KMS-11 (cell line): Measurements from ENCODE around the gene FERMT1.

ENCODE experiments used
- H2AFZ ChIP-seq: fragments of 200-600 bp; sonication (generic); 2 replicates; pipeline ENCODE4 v1.6.1; 2016; ENCODE audit warnings: antibody characterized with exemption, mixed run types, low read depth
- H3K27ac ChIP-seq: fragments of 200-600 bp; sonication (generic); 2 replicates; pipeline ENCODE4 v1.6.1; 2016; ENCODE audit warnings: mild to moderate bottlenecking, mixed run types
- H3K27me3 ChIP-seq: fragments of 200-600 bp; sonication (generic); 2 replicates; pipeline ENCODE4 v1.6.1; 2017; ENCODE audit warnings: mild to moderate bottlenecking, low read depth, mixed run types, moderate library complexity; ENCODE audit not compliant: insufficient read depth
- H3K36me3 ChIP-seq: fragments of 200-600 bp; sonication (generic); 2 replicates; pipeline ENCODE4 v1.6.1; 2017; ENCODE audit warnings: mild to moderate bottlenecking, mixed run types; ENCODE audit not compliant: insufficient read depth
- H3K4me1 ChIP-seq: fragments of 200-600 bp; sonication (generic); 2 replicates; pipeline ENCODE4 v1.6.1; 2016; ENCODE audit warnings: mild to moderate bottlenecking, low read depth, mixed run types; ENCODE audit not compliant: poor library complexity, severe bottlenecking
- H3K4me2 ChIP-seq: fragments of 200-600 bp; sonication (generic); 2 replicates; pipeline ENCODE4 v1.7.0; 2016; ENCODE audit warnings: mild to moderate bottlenecking, mixed run types
- H3K4me3 ChIP-seq: fragments of 200-600 bp; sonication (generic); IDR thresholded peaks from 2 replicates; pipeline ENCODE4 v1.6.1; 2017; ENCODE audit warnings: low read depth, low read length, mixed read lengths; ENCODE audit not compliant: insufficient read depth
- H3K79me2 ChIP-seq: fragments of 200-600 bp; sonication (generic); 2 replicates; pipeline ENCODE4 v1.6.1; 2016; ENCODE audit warnings: low read depth, mixed run types; ENCODE audit not compliant: insufficient read depth
- H3K9ac ChIP-seq: fragments of 200-600 bp; sonication (generic); 2 replicates; pipeline ENCODE4 v1.6.1; 2016; ENCODE audit warnings: mild to moderate bottlenecking, mixed run types
- H4K20me1 ChIP-seq: fragments of 200-600 bp; sonication (generic); 2 replicates; pipeline ENCODE4 v1.6.1; 2016; ENCODE audit warnings: mild to moderate bottlenecking, mixed run types; ENCODE audit not compliant: insufficient read depth
- CTCF ChIP-seq: fragments of 200-600 bp; sonication (generic); conservative IDR thresholded peaks from 2 replicates; pipeline ENCODE4 v1.6.1; 2017; ENCODE audit warnings: low read depth, mild to moderate bottlenecking, antibody characterized with exemption, low read length, moderate library complexity, mixed read lengths

The FERMT1 gene

GRCh38 chr20:6164421-6165341, 41.9 kb upstream of the FERMT1 start:
- Histone ChIP-seq H3K36me3 (no peaks in the 10 kb centered on the region), H3K79me2 (no peaks in the 10 kb centered on the region), H3K4me1 (peaks cover 30% of the 10 kb centered on the region), H4K20me1 (no peaks in the 10 kb centered on the region), H3K9ac (no peak overlapping the region), H2AFZ (no peak overlapping the region), H3K4me3 (no peak overlapping the region), H3K27ac (peak overlapping the region; percentile 42; the same call in 1 of the 2 replicates), H3K27me3 (no peaks in the 10 kb centered on the region), H3K4me2 (0 out of 2 replicates have a peak overlapping the region, but pooled peaks have one; percentile 10)
- no peak for TF ChIP-seq CTCF

- H3K4me3 ChIP-seq: no peak overlapping the region
- H3K9ac ChIP-seq: no peak overlapping the region
- no peak for TF ChIP-seq CTCF
- peaks cover 33% of the 10 kb centered on the region for H3K4me1 ChIP-seq
- peak overlapping the region; percentile 7; the same call in 1 of the 2 replicates for H3K27ac ChIP-seq
- H3K27me3 ChIP-seq: no peaks in the 10 kb centered on the region
- H3K4me2 ChIP-seq: peak overlapping the region; percentile 23; the same call in 1 of the 2 replicates
- H3K36me3 ChIP-seq: no peaks in the 10 kb centered on the region
- no peaks in the 10 kb centered on the region for H4K20me1 ChIP-seq
- H2AFZ ChIP-seq: no peak overlapping the region
- no peaks in the 10 kb centered on the region for H3K79me2 ChIP-seq
These were observed 37.9 kb upstream of the FERMT1 start for GRCh38 chr20:6160736-6161135.

GRCh38 chr20:6157345-6157744, 34.5 kb upstream of the FERMT1 start:
- peaks cover 20% of the 10 kb centered on the region for H3K4me1 ChIP-seq
- H3K36me3 ChIP-seq: no peaks in the 10 kb centered on the region

GRCh38 chr20:6152777-6153176, 29.9 kb upstream of the FERMT1 start:
- Histone ChIP-seq H3K9ac (no peak overlapping the region), H4K20me1 (no peaks in the 10 kb centered on the region), H3K4me3 (no peak overlapping the region), H3K27me3 (no peaks in the 10 kb centered on the region), H3K4me1 (no peaks in the 10 kb centered on the region), H3K27ac (no peak overlapping the region), H3K79me2 (no peaks in the 10 kb centered on the region), H2AFZ (no peak overlapping the region), H3K4me2 (no peak overlapping the region), H3K36me3 (no peaks in the 10 kb centered on the region)
- no peak for TF ChIP-seq CTCF

More at GRCh38 chr20:6157345-6157744, 34.5 kb upstream of the FERMT1 start:
- no peaks in the 10 kb centered on the region for H3K27me3 ChIP-seq
- no peak overlapping the region for H3K4me2 ChIP-seq
- H3K4me3 ChIP-seq: no peak overlapping the region
- H3K79me2 ChIP-seq: no peaks in the 10 kb centered on the region
- H3K27ac ChIP-seq: no peak overlapping the region
- H3K9ac ChIP-seq: no peak overlapping the region
- no peaks in the 10 kb centered on the region for H4K20me1 ChIP-seq
- no peak overlapping the region for H2AFZ ChIP-seq
- peak; percentile 73 for TF ChIP-seq CTCF
